HG03108 (cell line): ENCODE results near the gene GDF10.

Source experiments
- ATAC-seq: cut with Tn5 transposase; IDR thresholded peaks from one replicate; pipeline ENCODE4 v1.9.1; 2021; ENCODE audit warnings: moderate library complexity; ENCODE audit not compliant: unreplicated experiment

GDF10 gene

DNA sequence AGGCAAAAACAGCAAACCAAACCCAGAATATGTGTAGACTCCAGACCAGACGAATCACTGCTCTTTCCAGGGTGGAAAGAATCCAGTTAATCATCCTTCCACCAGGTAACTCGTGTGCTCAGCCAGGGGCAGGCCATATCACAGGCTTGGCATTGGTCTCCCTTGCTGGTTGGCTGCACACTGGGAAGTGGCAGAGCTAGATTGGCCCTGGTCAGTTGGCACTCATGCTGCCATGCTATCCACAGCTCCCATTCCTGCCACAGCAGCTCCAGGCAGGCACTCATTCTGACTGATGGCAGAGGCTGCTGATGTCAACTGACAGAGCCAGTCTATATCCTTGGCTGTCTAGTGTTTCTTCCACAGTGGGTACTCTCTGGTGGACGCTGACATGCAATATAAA lies 9.7 kb upstream of the GDF10 start:
- ATAC-seq: no peak

DNA sequence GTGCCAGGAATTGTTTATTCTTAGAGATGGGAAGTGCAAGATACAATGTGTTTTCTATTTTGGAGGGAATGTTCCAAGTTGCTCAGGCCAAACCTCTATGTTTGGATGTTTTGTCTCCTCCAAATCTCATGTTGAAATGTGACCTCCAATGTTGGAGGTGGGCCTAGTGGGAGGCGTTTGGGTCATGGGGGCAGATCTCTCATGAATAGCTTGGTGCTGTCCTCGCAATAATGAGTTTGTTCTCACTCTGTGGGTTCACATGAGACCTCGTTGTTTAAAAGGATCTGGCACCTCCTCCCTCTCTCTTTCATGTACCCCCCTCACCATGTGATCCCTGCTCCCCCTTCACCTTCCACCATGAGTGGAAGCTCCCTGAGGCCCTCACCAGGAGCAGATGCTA lies 8.3 kb upstream of the GDF10 start:
- ATAC-seq: no peak

DNA sequence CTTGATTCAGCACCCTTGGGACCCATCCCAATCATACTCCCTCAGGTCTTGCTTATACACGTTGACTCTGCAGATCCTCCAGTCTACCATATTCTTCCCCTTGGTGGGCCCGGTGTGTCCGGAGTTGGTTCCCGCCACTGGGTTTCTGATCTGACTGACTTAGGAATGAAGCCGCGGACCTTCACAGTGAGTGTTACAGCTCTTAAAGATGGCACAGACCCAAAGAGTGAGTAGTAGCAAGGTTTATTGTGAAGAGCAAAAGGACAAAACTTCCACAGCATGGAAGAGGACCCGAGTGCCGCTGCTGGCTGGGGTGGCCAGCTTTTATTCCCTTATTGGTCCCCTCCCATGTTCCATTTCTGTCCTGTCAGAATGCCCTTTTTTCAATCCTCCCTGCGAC lies 5.9 kb upstream of the GDF10 start:
- no peak for ATAC-seq

DNA sequence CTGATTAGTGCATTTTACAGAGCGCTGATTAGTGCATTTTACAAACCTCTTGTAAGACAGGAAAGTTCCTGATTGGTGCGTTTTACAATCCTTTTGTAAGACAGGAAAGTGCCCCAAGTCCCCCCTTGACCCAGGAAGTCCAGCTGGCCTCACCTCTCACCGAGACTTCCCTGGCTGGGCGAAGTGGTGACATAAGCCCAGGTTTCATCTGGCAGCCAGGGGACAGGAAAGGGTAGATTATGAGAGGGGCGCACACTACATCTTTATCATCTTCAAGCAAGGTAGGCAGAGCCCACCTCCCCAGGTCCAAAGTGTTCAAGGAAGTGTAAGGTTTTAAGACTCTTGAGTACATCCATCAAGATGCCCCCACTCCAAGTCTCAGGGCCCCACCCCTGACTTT lies 5.5 kb upstream of the GDF10 start:
- ATAC-seq: no peak

DNA sequence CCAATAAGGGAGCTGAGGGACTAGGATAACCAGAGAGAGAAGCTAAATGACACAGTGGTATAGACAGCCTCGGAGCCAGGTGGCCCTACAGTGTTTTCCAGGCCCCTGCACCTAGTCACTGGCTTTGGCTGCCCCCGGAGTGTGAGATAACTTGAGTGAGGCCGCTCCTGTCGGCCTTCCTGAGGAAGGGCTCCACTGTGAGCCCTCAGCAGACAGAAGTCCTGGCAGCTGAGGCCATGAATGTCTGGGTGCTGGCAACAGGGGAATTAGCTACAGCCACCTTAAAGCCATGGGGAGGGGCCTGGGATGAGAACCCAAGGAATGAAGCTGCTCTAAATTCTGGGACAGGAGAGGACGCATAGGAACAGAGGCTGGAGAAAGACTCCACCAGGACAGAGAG lies 4.6 kb upstream of the GDF10 start:
- ATAC-seq: no peak

DNA sequence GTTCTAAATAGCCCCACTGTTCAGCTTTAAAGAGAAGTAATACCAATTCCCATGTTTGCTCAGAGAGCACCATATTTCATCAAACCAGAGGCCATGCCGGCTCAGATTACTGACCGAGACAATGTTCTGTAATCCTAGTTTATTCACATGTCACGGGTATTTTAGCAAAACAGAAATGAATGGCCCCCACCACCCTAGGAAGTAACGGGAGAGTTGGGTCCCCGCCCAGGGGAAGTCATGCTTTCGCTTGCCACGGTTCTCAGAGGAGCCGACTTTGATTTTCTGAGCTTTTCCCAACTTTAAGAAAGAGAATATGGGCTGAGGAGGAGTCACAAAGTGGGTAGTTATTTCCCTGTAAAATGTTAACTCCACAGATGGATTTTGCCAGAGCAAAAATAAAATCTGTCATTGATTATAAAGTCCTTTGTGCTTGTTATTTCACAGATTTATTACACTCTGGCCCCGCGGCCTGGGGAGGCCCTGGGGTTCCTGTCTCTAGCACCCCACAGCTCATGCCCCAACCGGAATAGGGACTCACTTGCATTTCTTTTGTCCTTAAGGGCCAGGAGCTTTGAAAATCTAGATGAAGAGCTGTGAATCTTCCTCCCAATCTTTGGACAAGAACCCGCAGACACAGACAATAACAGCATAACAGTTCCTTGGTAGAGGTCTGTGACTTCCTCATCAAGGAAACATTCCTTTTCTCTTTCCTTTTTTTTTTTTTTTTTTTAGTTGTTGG lies 3.7 kb upstream of the GDF10 start:
- ATAC-seq: no peak

DNA sequence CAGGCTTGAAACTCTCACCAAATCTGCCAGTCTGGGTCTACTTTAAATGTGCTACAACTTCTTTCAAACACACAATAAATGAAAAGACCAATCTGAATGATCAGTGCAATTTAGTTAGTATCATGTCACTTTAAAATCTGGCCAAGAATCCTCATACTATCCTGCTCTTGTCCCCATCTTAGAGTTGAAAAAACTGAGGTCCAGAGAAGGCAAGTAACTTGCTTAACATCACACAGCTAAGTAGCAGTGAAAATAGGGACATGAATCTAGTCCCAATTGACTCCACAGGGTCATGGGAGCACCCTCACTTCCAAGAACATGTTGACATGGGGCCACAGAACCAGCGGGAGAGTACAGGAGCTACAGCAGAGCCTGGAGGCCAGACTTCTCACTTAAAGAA lies 3.1 kb upstream of the GDF10 start:
- ATAC-seq: no peak

DNA sequence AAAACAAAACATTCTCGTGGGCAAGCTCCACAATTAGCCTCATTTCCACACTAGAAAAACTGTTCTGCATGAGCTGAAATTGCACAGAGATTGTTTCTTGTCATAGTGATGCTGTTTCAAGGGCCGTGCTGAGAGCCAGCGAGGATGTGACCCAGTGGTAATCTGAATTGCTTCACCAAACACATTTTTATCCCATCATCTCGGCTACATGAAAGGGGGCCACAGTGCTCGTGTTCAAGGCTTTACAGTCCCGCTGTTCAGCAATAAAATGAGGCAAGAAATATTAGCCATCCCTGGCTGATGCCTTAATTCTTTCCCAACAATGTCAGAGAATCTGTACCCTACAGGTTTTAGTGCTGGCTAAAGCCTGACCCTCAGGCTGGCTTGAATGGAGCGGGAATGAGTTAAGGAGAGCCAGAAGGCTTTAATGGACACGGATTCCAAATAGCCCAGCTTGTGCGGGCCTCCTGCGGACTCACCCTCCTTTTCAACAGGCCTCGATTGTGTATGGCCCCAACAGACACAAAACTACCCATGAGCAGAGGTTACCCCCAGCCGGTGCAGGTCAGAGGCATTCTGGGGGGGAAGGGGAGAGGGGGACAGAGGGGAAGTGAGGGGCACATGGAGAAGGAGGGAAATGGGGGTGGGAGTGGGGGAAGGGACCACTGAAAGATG lies 2.0 kb upstream of the GDF10 start:
- ATAC-seq: no peak

DNA sequence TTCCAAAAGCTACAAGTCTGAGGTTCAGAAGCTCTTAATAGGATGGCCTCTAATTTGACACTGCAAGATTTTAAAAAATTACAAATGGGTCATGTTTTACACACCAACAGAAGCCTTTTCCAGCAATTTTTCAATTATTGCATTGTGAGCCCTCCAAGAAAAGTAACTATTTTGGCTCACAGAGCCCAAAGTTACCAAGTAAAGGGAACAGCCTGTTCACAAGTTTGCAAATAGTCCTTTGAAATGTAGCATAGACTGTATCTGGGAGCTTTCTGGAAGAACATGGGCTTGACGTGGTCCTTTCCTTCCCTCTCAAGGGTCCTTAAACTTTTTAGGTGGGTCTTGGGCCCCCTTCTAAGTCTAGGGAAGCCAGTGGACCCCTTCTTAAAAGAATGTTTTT lies 1.3 kb upstream of the GDF10 start:
- no peak for ATAC-seq

DNA sequence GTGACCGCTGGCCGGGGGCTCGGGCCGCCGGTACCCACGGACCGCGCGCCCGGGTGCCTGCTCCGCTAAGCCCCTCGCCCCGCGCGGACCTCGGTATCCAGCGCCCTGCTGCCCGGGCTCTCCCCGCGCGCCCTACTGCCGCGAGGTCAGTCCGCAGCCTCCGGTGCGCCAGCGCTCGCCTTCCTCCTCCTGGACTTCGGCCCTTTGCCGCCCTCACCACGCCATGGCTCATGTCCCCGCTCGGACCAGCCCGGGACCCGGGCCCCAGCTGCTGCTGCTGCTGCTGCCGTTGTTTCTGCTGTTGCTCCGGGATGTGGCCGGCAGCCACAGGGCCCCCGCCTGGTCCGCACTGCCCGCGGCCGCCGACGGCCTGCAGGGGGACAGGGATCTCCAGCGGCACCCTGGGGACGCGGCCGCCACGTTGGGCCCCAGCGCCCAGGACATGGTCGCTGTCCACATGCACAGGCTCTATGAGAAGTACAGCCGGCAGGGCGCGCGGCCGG lies 483 bp downstream of the GDF10 start:
- no peak for ATAC-seq

DNA sequence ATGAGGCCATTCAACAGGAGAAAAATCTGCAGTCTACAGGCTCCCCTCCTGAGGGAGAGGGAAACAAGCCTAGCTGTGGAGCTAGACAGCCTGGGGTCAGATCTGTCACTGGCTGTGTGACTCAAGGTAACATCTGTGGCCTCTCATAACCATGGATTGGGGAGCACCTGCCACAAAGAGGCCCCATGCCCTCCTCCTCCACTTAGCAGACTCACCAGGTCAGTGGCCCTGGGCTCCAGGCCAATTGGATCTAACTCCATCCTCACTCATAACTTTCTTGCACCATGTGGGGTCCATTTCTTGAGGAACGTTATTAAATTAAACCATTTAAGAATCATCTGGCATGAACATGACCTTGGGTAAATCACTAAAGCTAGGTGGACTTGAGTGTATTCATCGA lies 1.8 kb downstream of the GDF10 start:
- ATAC-seq: no peak

DNA sequence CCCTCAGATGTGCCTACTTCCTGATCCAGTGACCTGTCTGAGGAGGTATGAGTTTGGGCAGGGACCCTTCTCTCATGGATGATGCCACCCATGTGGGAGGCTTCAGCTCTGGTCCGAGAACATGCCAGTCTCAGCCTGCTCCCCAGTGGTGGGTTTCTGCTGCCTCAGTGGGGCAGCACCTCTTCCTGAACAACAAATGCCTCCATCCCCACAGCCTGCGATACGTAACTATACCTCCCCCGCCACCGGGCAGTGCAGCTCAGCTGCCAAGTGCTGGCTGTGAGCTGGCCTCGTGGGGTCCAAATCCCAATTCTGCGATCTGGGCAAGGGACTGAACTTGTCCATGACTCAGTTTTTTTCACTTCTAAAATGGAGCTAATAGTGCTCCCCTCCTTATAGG lies 3.1 kb downstream of the GDF10 start:
- no peak for ATAC-seq

DNA sequence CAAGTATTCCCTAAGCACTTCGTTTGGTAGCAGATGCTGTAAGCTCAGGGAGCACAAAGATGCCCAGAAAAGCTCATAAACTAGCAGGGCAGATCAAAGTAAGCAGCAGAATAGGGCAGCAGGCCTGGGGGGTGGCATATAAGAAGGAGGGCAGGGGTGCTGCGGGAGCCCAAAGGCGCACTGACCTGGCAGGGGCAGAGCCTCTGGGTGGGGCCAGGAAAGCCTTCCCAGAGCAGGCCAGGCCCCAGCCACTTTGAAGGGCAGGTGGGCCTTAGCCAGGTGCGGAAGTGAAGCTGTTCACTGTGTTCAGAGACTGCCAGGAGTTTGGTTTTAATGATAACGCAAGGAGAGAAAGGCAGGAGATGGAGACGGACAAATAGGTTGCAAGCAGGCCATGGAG lies 3.9 kb downstream of the GDF10 start:
- no peak for ATAC-seq

DNA sequence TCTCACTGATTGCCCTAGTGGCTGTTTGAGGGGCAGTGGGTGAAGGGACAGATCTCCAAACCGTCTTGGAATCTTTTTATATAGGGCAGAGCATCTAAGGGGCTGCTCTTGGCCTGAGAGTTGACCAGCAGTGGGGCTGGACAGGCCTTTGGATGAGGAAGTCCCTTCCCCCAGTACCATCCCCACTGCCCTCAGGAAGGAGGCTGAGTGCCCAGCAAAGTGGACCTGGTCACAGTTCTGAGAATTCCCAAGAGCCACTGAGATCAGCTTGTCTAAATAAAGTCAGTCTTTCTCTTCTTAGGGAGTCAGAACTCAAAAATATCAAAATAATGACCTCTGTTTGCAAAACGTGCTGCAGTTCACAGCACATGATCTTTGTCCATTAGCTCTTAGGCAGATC lies 5.6 kb downstream of the GDF10 start:
- ATAC-seq: no peak

DNA sequence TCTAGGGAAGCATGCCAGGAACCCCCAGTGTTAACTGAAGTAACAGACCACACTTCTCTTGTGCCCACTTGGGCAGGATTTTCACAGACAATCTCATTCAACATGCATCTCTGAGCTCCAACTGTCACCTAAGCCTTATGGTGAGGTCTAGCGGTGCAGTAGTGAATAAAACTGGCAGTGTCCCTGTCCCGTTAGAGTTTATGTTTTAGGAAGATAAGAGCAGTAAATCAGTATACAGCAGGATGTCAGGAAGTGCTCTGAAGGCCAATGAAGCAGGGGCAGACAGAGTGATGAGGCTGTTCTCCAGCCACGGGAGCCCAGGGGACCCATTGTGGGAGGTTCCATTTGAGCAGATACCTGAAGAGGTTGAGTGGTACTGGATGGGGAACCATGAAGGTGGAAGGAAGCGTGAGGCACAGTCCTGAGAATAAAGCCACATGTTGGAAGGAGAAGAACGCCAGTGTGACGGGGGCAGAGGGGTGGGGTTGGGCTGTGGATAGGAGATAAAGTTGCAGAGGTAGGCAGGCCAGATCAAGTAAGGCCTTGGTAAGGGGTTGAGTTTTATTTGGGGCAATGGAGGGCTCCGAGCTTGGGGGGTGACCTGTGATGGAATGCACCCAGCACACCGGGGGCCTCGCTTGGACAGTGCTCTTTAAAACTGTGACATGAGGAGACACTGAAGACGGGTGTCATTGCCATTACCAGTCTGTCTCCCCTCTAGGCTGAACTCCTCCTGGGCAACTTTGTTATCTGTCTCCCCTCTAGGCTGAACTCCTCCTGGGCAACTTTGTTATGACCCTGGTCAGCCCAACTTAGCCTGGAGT lies 6.6 kb downstream of the GDF10 start:
- no peak for ATAC-seq

DNA sequence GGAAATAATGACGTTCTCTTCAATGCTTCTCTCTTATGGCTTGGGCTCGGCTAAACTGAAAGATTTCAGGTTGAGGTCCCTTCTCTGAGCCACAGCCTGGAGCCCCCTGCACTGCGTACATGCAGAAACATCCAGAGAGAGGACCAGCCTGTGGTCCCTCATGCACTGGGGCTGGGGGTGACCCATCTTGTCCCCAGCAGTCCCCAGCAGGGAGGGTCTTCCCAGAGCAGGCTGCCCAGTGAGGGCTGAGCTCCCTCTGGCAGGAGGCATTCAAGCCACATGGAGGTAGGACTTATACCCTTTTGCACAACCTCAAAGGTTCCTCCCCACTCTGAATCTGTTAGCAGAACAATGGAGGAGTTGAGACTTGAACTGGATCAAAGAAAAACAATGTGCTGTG lies 7.4 kb downstream of the GDF10 start:
- no peak for ATAC-seq

DNA sequence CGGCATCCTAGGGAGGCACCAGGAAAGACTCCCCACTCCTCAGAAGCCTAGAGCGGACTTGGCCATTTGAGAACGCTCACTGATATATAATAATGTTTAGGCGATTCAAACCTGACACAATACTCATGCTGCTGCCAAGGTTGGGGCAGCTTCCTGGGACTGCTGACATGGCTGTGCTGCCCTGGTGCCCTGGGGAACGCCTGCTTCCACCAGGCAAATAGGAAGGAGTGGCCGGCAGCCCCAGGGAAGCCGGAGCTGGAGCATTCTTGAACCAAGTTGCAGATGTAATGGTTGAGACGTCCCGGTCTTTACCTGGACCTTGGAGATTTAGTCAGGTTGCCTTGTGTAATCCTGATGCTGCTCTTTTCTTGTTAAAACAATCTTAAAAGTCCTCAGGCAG lies 8.8 kb downstream of the GDF10 start:
- ATAC-seq: no peak

DNA sequence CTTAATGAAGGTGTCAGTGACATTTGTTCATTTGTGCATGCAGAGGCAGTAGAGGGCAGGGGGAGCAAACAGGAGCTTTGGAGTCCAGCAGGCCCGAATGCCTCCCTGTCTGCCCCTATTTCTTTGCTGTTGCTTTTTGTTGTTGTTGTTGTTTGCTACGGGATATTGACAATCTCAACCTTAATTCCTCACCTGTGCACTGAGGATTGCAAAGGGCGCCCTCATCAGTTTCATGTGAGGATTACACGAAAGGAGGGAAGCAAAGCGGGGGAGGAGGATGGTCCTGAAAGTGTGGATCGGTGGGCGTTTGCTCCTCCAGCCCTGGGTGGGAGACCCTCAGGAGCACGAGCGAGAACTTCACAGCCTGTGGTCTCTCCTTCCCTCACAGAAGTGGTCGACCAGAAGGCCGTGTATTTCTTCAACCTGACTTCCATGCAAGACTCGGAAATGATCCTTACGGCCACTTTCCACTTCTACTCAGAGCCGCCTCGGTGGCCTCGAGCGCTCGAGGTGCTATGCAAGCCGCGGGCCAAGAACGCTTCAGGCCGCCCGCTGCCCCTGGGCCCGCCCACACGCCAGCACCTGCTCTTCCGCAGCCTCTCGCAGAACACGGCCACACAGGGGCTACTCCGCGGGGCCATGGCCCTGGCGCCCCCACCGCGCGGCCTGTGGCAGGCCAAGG lies 9.6 kb downstream of the GDF10 start:
- no peak for ATAC-seq

DNA sequence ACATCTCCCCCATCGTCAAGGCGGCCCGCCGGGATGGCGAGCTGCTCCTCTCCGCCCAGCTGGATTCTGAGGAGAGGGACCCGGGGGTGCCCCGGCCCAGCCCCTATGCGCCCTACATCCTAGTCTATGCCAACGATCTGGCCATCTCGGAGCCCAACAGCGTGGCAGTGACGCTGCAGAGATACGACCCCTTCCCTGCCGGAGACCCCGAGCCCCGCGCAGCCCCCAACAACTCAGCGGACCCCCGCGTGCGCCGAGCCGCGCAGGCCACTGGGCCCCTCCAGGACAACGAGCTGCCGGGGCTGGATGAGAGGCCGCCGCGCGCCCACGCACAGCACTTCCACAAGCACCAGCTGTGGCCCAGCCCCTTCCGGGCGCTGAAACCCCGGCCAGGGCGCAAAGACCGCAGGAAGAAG lies 10.1 kb downstream of the GDF10 start:
- no peak for ATAC-seq

DNA sequence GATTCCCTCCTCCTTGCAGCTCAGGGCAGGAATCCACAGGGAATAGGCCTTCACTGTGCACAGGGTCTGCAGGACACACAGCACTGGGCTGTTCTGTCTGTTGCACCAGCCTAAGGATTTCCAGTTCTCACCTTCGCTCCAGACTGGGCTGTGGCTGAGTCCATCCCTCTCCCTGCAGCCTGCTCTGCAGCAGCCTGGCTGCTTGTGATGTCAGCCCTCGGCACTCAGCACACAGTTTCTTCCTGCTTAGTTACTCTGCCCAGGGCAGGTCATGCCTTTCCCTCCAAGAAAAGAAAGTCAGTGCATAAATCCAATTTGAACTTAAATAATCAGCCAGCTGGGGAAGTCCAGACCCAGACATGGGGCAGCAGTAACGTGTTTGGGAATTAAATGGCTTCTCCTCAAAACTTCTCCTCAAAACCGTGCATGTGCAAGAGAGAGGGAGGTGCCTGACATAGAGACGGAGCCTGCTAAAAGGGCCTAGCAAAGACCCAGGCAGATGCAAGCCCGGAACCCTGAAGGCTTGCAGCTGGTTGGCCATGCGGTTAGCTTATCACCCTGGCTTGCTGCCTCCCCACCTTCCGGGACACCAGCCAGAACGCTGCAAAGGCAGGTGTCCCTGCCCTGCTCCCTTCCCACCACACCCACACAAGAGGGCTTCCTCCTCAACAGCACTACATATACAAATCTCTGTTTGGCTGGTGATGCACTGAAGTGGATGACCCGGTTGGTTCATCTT lies 11.4 kb downstream of the GDF10 start:
- no peak for ATAC-seq
